ENCODE measurements around the gene ZMIZ1. TPM values are rescaled to one million over a fixed set of nuclear protein-coding genes. Genes with fewer than 3 reads are reported as not detected.

ZMIZ1 gene
- polyA plus RNA-seq, 1 experiment: 7.6 TPM

DNA sequence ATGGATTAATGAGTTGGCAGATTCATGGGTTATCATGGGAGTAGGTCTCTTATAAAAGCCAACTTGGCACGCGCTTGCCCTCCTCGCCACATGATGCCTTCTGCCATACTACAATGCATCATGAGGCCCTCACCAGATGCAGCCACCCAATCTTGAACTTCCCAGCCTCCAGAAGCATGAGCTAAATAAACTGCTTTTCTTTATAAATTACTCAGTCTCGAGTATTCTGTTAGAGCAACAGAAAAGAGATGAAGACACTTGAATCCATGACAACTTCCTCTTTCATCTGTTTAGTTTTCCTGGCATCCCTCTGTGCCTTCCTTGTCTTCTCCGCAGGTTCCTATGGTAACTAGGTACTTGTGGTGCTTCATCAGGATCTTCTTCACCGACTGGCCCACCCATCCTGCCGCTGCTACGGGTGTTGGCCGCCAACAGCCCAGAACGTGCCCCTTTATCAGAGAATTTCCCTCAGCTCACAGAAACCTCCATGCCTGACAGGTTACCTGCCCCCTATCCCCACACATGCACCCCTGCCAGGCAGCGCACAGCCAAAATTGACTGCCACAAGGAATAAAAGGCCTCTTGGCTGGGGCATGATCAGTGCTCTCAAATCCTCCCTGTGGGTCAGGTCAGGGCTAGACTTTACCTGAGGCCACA lies 250.5 kb downstream of the ZMIZ1 start:
- Histone ChIP-seq H3K9me3 (ENCODE audit: control insufficient read depth, insufficient read depth, low read length) (peaks cover 9% of the 10 kb centered on the region), H3K27ac (ENCODE audit: low read depth, low read length) (peak overlapping the region; percentile 21), H3K27me3 (ENCODE audit: control insufficient read depth, insufficient read depth, low read length) (no peaks in the 10 kb centered on the region), H3K4me3 (ENCODE audit: low read depth, low read length) (no peak overlapping the region)
- DNase-seq (ENCODE audit: low read depth, low spot score): no peak
- ChIA-PET CTCF (no interaction called here), POLR2A (no interaction called here)
- no peak for TF ChIP-seq CTCF (IDR thresholded peaks at IDR 0.05; ENCODE audit: low read depth, low read length)

GRCh38 chr10:79320316-79320715 lies 251.6 kb downstream of the ZMIZ1 start:
- DNase-seq (ENCODE audit: low read depth, low spot score): no peak
- no peak overlapping the region for H3K4me3 ChIP-seq (ENCODE audit: low read depth, low read length)
- POLR2A ChIA-PET: no interaction called here
- TF ChIP-seq CTCF (IDR thresholded peaks at IDR 0.05; ENCODE audit: low read depth, low read length): no peak
- H3K9me3 ChIP-seq (ENCODE audit: control insufficient read depth, insufficient read depth, low read length): peaks cover 9% of the 10 kb centered on the region
- no peaks in the 10 kb centered on the region for H3K27me3 ChIP-seq (ENCODE audit: control insufficient read depth, insufficient read depth, low read length)
- CTCF ChIA-PET: no interaction called here
- H3K27ac ChIP-seq (ENCODE audit: low read depth, low read length): no peak overlapping the region

DNA sequence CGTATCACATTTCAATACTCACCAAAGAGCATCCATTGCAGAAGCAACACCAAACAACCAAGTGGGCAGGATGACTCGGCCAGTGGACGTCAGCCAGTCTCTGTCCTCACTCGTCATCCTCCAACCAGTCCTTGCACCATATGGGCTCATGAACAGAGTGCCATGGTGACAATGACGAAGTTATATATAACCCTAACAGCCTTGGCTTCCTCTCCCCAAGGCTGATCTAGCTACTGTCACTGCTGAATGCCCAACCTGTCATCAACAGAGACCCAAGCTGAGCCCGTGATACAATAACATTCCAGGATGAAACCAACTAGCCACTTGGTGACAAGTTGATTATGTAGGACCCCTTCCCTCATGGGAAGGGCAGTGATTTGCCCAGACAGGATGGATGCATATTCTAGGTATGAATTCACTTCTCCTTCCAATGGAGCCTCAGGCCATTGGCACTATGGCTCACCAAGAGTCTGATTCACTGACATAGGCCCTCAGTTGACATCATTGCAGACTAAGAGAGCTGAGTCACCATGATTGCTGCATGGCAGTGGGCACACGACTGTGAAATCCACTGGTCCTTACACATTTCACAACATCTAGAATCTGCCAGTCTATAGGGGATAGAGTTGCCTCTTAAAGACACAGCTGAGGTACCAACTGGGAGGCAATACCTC lies 252.2 kb downstream of the ZMIZ1 start:
- no peak for TF ChIP-seq CTCF (IDR thresholded peaks at IDR 0.05; ENCODE audit: low read depth, low read length)
- no peak overlapping the region for H3K4me3 ChIP-seq (ENCODE audit: low read depth, low read length)
- no peaks in the 10 kb centered on the region for H3K27me3 ChIP-seq (ENCODE audit: control insufficient read depth, insufficient read depth, low read length)
- ChIA-PET CTCF (no interaction called here), POLR2A (interaction anchor here (0.7 kb wide), 1 partner anchor 27 kb away, joined by 3 read pairs; no protein-coding TSS in a partner anchor)
- peak; percentile 50 for DNase-seq (ENCODE audit: low read depth, low spot score)
- H3K27ac ChIP-seq (ENCODE audit: low read depth, low read length): no peak overlapping the region
- peaks cover 9% of the 10 kb centered on the region for H3K9me3 ChIP-seq (ENCODE audit: control insufficient read depth, insufficient read depth, low read length)

DNA sequence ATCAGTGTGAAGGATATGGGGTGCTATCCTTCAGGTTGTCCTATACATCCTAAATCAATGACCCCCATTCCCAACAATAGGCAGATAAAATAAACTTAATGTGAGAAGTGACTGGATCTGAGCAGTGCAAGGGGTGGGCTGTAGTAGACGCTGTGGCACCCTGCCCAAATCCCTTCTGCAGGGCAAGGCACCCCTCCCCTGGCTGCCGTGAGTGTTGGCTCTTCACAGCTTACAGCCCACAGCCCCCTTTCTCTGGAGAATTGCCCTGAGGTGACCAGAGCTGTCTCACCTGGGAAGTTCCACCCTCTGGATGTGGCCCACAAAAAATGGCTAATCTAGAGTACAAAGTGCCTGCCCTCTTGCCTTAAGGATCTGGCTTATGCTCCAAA lies 252.7 kb downstream of the ZMIZ1 start:
- TF ChIP-seq CTCF (IDR thresholded peaks at IDR 0.05; ENCODE audit: low read depth, low read length): no peak
- Histone ChIP-seq H3K27me3 (ENCODE audit: control insufficient read depth, insufficient read depth, low read length) (no peaks in the 10 kb centered on the region), H3K4me3 (ENCODE audit: low read depth, low read length) (no peak overlapping the region), H3K27ac (ENCODE audit: low read depth, low read length) (no peak overlapping the region), H3K9me3 (ENCODE audit: control insufficient read depth, insufficient read depth, low read length) (peaks cover 9% of the 10 kb centered on the region)
- DNase-seq (ENCODE audit: low read depth, low spot score): no peak
- ChIA-PET POLR2A (interaction anchor here (0.7 kb wide), 1 partner anchor 26 kb away, joined by 3 read pairs; no protein-coding TSS in a partner anchor), CTCF (no interaction called here)

DNA sequence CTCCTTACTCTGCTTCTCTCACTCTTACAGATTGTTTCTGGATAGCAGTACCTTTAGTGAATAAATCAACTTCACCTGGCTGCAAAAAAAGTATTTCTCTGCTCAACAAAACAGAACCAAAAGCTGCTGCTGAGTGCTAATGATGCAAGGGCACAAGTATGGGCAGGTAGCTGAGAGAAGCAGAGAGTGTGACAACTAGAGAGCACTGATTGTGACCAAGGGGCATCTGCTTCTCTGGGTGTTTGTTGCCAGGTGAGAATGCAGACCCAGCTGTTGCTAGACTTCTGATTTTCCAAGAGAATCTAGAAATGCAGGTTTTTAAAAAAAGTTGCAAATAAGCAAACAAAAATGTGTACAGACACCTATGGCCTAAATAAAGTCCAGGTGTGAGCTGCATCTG lies 253.2 kb downstream of the ZMIZ1 start:
- H3K27ac ChIP-seq (ENCODE audit: low read depth, low read length): no peak overlapping the region
- ChIA-PET POLR2A (no interaction called here), CTCF (no interaction called here)

More for the DNA sequence above, 253.2 kb downstream of the ZMIZ1 start:
- DNase-seq (ENCODE audit: low read depth, low spot score): no peak
- Histone ChIP-seq H3K4me3 (ENCODE audit: low read depth, low read length) (no peak overlapping the region), H3K9me3 (ENCODE audit: control insufficient read depth, insufficient read depth, low read length) (peaks cover 9% of the 10 kb centered on the region), H3K27me3 (ENCODE audit: control insufficient read depth, insufficient read depth, low read length) (no peaks in the 10 kb centered on the region)
- no peak for TF ChIP-seq CTCF (IDR thresholded peaks at IDR 0.05; ENCODE audit: low read depth, low read length)
